Naive thymus-derived CD8-positive, alpha-beta T cell (primary cell): ENCODE data around the gene TMEM91. TPM values are rescaled to one million over a fixed set of nuclear protein-coding genes. Genes with fewer than 3 reads are reported as not detected.
"Not testable (repeated sequence)": the region's sequence is repeated elsewhere in the genome, so short reads cannot be mapped to it uniquely, and the experiment has no call there.

Experiments used
- ATAC-seq, 2 donors: fragments of 150-1000 bp; cut with Tn5 transposase in 1 of 2; sonication (Bioruptor Pico), chemical (Tn5 transposase) in 1 of 2; 1 replicate in 1 of 2; 2 replicates in 1 of 2; pipeline ENCODE4 v1.10.0; 2021; ENCODE audit warnings: mild to moderate bottlenecking in 2 of 2, moderate library complexity in 2 of 2
- POLR2A ChIA-PET: fragments of 350-600 bp; sonication (Branson Sonifier 250); formaldehyde crosslinking; loops from one replicate; lab custom pipeline; 2021; ENCODE audit warnings: antibody characterized with exemption; lab: Charles Lee
- DNase-seq, 10 donors: peaks; one replicate each; pipeline versions ENCODE4 v3.0.0 to v3.0.0-alpha.2; 2020 to 2022
- H3K27ac Mint-ChIP-seq, 10 donors: one replicate each; pipeline ENCODE4 v1.8.0; 2020 to 2022; ENCODE audit warnings: mild to moderate bottlenecking in 10 of 10, mixed read lengths in 10 of 10, moderate library complexity in 4 of 10, inconsistent platforms in 1 of 10
- H3K27me3 Mint-ChIP-seq, 5 donors: one replicate each; pipeline ENCODE4 v1.8.0; 2021 to 2022; ENCODE audit warnings: mixed read lengths in 5 of 5
- H3K36me3 Mint-ChIP-seq, 3 donors: one replicate each; pipeline ENCODE4 v1.8.0; 2020 to 2022; ENCODE audit warnings: mixed read lengths in 3 of 3, mild to moderate bottlenecking in 2 of 3, inconsistent platforms in 1 of 3
- H3K4me1 Mint-ChIP-seq, 4 donors: one replicate each; pipeline ENCODE4 v1.8.0; 2021 to 2022; ENCODE audit warnings: mixed read lengths in 4 of 4
- H3K4me3 Mint-ChIP-seq, 10 donors: one replicate each; pipeline ENCODE4 v1.8.0; 2020 to 2022; ENCODE audit warnings: mild to moderate bottlenecking in 10 of 10, mixed read lengths in 10 of 10, moderate library complexity in 6 of 10, inconsistent platforms in 1 of 10
- H3K9me3 Mint-ChIP-seq, 9 donors: one replicate each; pipeline ENCODE4 v1.8.0; 2020 to 2022; ENCODE audit warnings: mixed read lengths in 9 of 9, mild to moderate bottlenecking in 3 of 9, inconsistent platforms in 1 of 9, moderate library complexity in 1 of 9
- polyA plus RNA-seq, 3 donors: library from polyadenylated mRNA; unstranded; fragments of 300-500 nt; fragmentation: Illumina TruSeq; gene quantifications; one replicate each; pipeline ENCODE4 v1.2.3, GENCODE V29; 2021
- total RNA-seq, 8 experiments: library from RNA in 2 of 8; stranded (reverse) in 2 of 8; gene quantifications; one replicate each; pipeline ENCODE4 v1.2.3 and lab custom pipeline; 2021 to 2026

Gene TMEM91
- total and polyA plus RNA-seq, 5 experiments from 2014 or later = 3.6 to 9.9 (median 8.3) TPM

DNA sequence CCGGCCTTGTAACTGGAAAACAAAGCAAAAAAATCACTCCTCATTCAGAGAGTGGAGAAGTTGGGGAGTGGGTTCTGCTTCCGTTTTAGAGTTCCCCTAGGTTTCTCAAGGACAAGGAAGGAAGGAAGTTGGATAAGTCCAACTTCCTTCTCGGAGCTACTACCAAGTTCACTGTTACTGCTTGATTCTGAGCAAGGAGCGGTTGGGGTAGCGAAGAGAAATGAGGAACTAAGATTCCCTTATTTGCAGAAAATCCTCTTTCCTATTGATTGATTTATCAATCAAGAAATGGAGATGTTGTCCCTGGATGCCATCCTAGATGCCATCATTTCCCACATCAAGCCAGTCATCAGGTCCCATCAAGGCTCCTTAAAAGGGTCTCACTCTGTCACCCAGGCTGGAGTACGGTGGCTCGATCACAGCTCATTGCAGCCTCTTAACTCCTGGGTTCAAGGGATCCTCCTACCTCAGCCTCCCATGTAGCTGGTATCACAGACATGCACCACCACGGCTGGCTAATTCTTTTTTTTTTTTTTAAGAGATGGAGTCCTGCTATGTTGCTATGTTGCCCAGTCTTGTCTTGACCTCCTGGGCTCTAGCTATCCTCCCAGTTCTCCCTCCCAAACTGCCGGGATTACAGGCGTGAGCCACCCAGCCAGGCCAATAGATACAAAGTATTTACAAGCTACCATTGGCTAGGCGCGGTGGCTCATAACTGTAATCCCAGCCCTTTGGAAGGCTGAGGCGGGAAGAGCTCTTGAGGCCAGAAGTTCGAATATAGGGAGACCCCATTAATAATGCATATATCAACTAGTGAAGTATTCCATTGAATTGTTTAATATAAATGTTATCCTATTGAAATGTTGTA lies 11.6 kb upstream of the TMEM91 start:
- no peaks in the 10 kb centered on the region for H3K27me3 Mint-ChIP-seq
- H3K36me3 Mint-ChIP-seq = peaks cover 0 to 1% (median 0%) of the 10 kb centered on the region in 3 donors
- H3K4me3 Mint-ChIP-seq = peak overlapping the region; percentile 89 to 97 (median 94)
- H3K27ac Mint-ChIP-seq = peak overlapping the region; percentile 99 to 100 (median 100)
- DNase-seq = no peak
- no peaks in the 10 kb centered on the region for H3K9me3 Mint-ChIP-seq
- H3K4me1 Mint-ChIP-seq = peaks cover 9 to 55% (median 36%) of the 10 kb centered on the region in 4 donors
- POLR2A ChIA-PET = interaction anchor here (0.8 to 5.3 kb wide), 18 partner anchors 8 to 878 kb away, joined by 3 to 95 read pairs (median 5); partner anchors contain the start of genes BCKDHA, CCDC97, DMAC2 and EXOSC5
- no peak for ATAC-seq

DNA sequence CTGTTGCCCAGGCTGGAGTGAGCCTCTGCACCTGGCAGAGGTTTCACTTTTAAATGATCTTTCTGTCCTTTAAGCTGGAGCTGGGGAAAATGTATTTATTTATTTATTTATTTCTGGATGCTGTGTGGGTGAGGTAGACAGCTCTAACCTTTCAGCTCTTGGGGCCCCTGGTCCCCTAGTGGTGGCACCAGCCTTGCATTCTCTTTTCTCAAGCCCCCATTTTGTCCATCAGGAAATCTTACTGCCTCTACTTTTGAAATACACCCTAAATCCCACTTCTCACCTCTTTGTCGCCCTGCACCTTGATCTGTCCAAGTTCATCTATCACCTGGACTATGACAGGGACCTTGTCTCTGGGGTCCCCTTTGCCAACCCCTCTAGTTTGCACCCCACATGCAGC lies 10.2 kb upstream of the TMEM91 start:
- ATAC-seq = no peak
- DNase-seq = no peak

DNA sequence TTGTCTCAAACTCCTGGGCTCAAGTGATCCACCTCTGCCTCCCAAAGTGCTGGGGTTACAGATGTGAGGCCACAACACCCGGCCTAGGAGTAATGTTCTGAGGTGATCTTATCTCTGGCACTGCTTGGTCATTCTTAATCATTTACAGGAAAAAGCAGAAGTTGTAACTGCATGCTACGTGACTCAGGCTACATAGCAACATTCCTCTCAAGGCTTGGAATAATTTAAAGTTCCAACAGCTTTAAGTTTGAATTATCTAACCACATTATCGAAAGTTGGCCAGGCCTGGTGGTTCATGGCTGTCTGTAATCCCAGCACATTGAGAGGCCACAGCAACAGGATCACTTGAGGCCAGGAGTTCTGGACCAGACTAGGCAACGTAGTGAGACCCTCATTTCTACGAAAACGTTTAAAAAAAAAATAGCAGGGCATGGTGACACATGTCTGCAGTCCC lies 8.5 kb upstream of the TMEM91 start:
- ATAC-seq (no peak), DNase-seq (no peak)
- Mint-ChIP-seq H3K27me3 (no peaks in the 10 kb centered on the region), H3K9me3 (no peaks in the 10 kb centered on the region), H3K27ac (no peak overlapping the region), H3K4me3 (peak overlapping the region in 1 of 10 donors; percentile 15), H3K36me3 (no peaks in the 10 kb centered on the region), H3K4me1 (peaks cover 9 to 42% (median 27%) of the 10 kb centered on the region in 4 donors)
- POLR2A ChIA-PET = no interaction called here

More for the DNA sequence above, 10.2 kb upstream of the TMEM91 start:
- POLR2A ChIA-PET = interaction anchor here (0.9 to 5.3 kb wide), 5 partner anchors 10 to 165 kb away, joined by 3 to 95 read pairs (median 44); partner anchors contain the start of genes DMAC2, HNRNPUL1 and TGFB1
- Mint-ChIP-seq H3K27ac (peak overlapping the region in 8 of 10 donors; percentile 0 to 83 (median 53)), H3K4me1 (peaks cover 6 to 47% (median 29%) of the 10 kb centered on the region in 4 donors), H3K9me3 (no peaks in the 10 kb centered on the region), H3K4me3 (peak overlapping the region in 7 of 10 donors; percentile 9 to 60 (median 20)), H3K36me3 (no peaks in the 10 kb centered on the region), H3K27me3 (no peaks in the 10 kb centered on the region)

DNA sequence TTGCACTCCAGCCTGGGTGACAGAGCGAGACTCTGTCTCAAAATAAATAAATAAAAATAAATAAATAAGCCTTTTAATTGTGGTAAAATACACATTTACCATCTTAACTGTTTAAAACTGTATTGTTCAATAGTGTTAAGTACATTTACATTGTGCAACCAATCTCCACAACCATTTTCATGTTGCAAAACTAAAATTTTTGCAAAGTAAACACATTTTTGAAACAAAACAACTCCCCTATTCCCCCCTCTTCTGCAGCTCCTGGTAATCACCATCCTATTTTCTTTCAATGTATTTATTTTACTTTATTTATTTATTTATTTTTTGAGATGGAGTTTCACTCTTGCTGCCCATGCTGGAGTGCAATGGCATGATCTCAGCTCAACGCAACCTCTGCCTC lies 6.6 kb upstream of the TMEM91 start:
- no peaks in the 10 kb centered on the region for H3K36me3 Mint-ChIP-seq
- H3K27me3 Mint-ChIP-seq = no peaks in the 10 kb centered on the region
- no peak overlapping the region for H3K27ac Mint-ChIP-seq
- H3K4me3 Mint-ChIP-seq = no peak overlapping the region
- no peaks in the 10 kb centered on the region for H3K9me3 Mint-ChIP-seq
- no peak for ATAC-seq
- POLR2A ChIA-PET = interaction anchor here (0.6 to 0.7 kb wide), 3 partner anchors 18 to 982 kb away, joined by 3 to 4 read pairs (median 4); no protein-coding TSS in a partner anchor
- H3K4me1 Mint-ChIP-seq = peaks cover 9 to 27% (median 12%) of the 10 kb centered on the region in 4 donors
- no peak for DNase-seq

DNA sequence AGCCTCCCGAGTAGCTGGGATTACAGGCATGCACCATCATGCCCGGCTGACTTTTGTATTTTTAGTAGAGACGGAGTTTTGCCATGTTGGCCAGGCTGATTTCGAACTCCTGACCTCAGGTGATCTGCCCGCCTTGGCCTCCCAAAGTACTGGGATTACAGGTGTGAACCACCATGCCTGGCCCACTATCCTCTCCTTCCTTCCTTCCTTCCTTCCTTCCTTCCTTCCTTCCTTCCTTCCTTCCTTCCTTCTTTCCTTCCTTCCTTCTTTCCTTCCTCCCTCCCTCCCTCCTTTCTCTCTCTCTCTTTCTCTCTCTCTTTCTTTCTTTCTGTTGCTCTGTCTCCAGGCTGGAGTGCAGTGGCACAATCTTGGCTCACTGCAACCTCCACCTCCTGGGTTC lies 5.2 kb upstream of the TMEM91 start:
- H3K4me1 Mint-ChIP-seq = peaks cover 10 to 24% (median 15%) of the 10 kb centered on the region in 4 donors
- not testable (repeated sequence) for H3K27me3 Mint-ChIP-seq, H3K4me3 Mint-ChIP-seq, DNase-seq, H3K36me3 Mint-ChIP-seq, ATAC-seq, H3K27ac Mint-ChIP-seq, H3K9me3 Mint-ChIP-seq
- POLR2A ChIA-PET = interaction anchor here (0.7 kb wide), 1 partner anchor 106 kb away, joined by 3 read pairs; no protein-coding TSS in a partner anchor

DNA sequence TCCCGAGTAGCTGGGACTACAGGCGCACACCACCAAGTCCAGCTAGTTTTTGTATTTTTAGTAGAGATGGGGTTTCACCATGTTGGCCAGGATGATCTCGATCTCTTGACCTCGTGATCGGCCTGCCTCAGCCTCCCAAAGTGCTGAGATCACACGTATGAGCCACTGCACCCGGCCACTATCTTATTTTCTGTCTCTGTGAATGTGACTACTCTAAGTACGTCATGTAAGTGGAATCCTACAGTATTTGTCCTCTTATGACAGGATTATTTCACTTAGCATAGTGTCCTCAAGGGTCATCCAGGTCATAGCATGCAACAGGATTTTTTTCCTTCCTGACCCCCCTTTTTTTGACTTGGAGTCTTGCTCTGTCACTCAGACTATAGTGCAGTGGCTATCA lies 4.8 kb upstream of the TMEM91 start:
- Mint-ChIP-seq H3K36me3 (no peaks in the 10 kb centered on the region), H3K27ac (no peak overlapping the region), H3K27me3 (no peaks in the 10 kb centered on the region), H3K4me1 (peaks cover 9 to 21% (median 13%) of the 10 kb centered on the region in 4 donors), H3K9me3 (no peaks in the 10 kb centered on the region), H3K4me3 (no peak overlapping the region)
- ATAC-seq (no peak), DNase-seq (no peak)
- POLR2A ChIA-PET = interaction anchor here (2.0 kb wide), 1 partner anchor 8 kb away, joined by 6 read pairs; the partner anchor contains the start of gene B9D2

DNA sequence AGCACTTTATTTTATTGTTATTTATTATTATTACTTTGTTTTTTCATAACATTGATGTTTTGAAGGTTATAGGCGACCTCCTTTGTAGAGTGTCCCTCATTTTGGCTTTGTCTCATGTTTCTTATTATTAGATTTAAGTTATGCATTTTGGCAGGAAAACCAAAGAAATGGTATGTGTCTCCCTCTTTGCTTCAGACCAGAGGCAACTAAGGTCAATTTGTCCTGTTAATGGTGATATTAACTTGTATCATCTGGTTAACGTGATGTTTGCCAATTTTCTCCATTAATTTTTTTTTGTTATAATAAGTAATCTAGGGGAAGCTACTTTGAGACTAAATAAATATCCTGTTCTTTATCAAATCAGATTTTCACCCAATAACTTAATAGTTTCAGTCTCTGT lies 3.8 kb upstream of the TMEM91 start:
- Mint-ChIP-seq H3K4me1 (peaks cover 15 to 26% (median 21%) of the 10 kb centered on the region in 4 donors), H3K27ac (peak overlapping the region in 1 of 10 donors; percentile 24), H3K36me3 (no peaks in the 10 kb centered on the region), H3K4me3 (no peak overlapping the region), H3K9me3 (no peaks in the 10 kb centered on the region), H3K27me3 (no peaks in the 10 kb centered on the region)
- ATAC-seq (no peak), DNase-seq (no peak)
- POLR2A ChIA-PET = interaction anchor here (2.0 kb wide), 1 partner anchor 9 kb away, joined by 6 read pairs; the partner anchor contains the start of gene B9D2

DNA sequence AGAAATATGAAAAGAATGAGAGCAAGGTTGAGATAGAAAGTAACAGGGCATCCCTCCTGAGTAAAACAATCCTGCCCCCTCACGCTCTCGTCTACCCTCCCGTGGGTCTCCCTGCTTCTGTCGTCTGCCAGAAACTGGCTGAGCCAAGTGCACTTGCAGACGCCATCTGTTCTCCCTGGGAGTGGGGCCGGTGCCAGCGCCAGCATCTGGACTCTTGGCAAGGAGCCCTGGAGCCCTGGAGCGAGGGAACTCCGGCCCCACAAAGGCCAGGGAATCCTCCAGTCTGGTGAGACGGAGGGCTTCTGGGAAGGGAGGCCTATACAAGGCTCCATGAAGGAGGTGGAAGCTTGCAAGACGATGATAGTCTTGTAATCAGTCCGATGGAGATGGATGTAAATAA lies 2.3 kb upstream of the TMEM91 start:
- Mint-ChIP-seq H3K4me3 (no peak overlapping the region), H3K4me1 (peaks cover 19 to 31% (median 30%) of the 10 kb centered on the region in 4 donors), H3K27ac (no peak overlapping the region), H3K36me3 (no peaks in the 10 kb centered on the region), H3K9me3 (no peaks in the 10 kb centered on the region), H3K27me3 (no peaks in the 10 kb centered on the region)
- DNase-seq (no peak), ATAC-seq (no peak)
- POLR2A ChIA-PET = no interaction called here

DNA sequence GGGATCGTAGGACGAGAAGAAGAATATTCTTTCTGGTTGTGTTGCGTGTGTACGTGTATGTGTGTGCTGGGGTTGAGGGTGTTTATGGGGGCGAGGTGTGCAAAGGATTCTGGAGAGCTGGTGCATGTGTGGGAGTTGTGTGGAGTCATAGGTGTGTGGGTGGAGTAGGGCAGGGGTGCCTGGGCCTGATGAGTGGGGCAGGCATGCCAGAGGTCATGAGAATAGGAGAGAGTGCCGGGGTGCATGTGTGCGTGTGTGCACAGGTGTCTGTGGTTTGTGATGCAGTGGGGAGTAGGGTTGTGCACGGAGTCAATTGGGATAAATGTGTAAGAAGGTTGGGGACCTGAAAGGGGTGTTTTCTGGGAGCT lies 649 bp downstream of the TMEM91 start:
- peak overlapping the region; percentile 70 to 91 (median 88) for H3K27ac Mint-ChIP-seq
- peak overlapping the region; percentile 59 to 94 (median 87) for H3K4me3 Mint-ChIP-seq
- H3K36me3 Mint-ChIP-seq = no peaks in the 10 kb centered on the region
- H3K27me3 Mint-ChIP-seq = no peaks in the 10 kb centered on the region
- POLR2A ChIA-PET = interaction anchor here (1.0 to 3.6 kb wide), 5 partner anchors 12 to 68 kb away, joined by 3 to 11 read pairs (median 4); partner anchors contain the start of genes B9D2 and CCDC97
- ATAC-seq (peak; percentile 32 to 44), DNase-seq (no peak)
- H3K4me1 Mint-ChIP-seq = peaks cover 16 to 28% (median 26%) of the 10 kb centered on the region in 4 donors
- no peaks in the 10 kb centered on the region for H3K9me3 Mint-ChIP-seq

DNA sequence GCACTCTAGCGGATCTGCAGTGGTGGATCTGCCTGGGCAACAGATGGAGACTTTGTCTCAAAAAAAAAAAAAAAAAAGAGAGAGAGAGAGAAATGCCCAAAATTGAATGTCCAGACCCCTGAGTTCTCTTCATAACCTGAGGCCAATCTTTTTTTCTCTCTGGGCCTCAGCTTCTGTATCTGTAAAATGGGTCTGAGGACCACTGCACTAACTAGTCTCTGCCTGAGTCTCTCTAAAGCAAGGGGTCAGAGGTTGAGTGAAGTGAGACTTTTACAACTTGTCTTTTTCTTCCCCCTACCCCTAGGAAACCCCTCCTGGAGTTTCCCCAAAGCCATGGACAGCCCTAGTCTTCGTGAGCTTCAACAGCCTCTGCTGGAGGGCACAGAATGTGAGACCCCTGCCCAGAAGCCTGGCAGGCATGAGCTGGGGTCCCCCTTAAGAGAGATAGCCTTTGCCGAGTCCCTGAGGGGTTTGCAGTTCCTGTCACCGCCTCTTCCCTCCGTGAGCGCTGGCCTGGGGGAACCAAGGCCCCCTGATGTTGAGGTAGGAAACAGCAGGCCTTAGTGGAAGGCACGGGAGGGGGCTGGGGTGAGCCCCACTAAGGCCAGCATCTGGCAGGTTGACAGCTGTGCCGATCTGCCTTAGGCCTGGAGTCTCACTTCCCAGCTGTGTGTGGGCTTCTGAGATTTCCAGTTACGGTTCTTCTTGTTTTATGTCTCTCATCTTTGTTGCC lies 1.8 kb downstream of the TMEM91 start:
- Mint-ChIP-seq H3K27me3 (no peaks in the 10 kb centered on the region), H3K9me3 (no peaks in the 10 kb centered on the region), H3K27ac (peak overlapping the region in 9 of 10 donors; percentile 9 to 86 (median 78)), H3K4me3 (peak overlapping the region in 9 of 10 donors; percentile 3 to 90 (median 15)), H3K4me1 (peaks cover 16 to 28% (median 25%) of the 10 kb centered on the region in 4 donors), H3K36me3 (peaks cover 0 to 5% (median 0%) of the 10 kb centered on the region in 3 donors)
- POLR2A ChIA-PET = interaction anchor here (0.7 to 3.6 kb wide), 7 partner anchors 10 to 568 kb away, joined by 3 to 11 read pairs (median 4); no protein-coding TSS in a partner anchor
- DNase-seq (peak in 8 of 10 donors; percentile 32 to 71 (median 53)), ATAC-seq (peak; percentile 85 to 93)

DNA sequence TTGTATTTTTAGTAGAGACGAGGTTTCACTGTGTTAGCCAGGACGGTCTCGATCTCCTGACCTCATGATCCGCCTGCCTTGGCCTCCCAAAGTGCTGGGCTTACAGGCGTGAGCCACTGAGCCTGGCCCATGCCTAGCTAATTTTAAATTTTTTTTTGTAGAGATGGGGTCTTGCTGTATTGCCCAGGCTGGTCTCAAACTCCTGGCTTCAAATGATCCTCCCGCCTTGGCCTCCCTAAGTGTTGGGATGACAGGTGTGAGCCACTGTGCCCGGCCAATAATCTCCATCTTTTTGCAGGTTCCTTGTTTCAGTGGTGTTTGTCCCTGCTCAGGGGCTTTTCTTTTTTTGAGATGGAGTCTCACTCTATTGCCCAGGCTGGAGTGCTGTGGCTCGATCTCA lies 5.2 kb downstream of the TMEM91 start:
- H3K4me3 Mint-ChIP-seq, POLR2A ChIA-PET, ATAC-seq, DNase-seq, H3K9me3 Mint-ChIP-seq, H3K27me3 Mint-ChIP-seq, H3K27ac Mint-ChIP-seq: not testable (repeated sequence)
- Mint-ChIP-seq H3K36me3 (peaks cover 0 to 20% (median 4%) of the 10 kb centered on the region in 3 donors), H3K4me1 (peaks cover 11 to 20% (median 19%) of the 10 kb centered on the region in 4 donors)

DNA sequence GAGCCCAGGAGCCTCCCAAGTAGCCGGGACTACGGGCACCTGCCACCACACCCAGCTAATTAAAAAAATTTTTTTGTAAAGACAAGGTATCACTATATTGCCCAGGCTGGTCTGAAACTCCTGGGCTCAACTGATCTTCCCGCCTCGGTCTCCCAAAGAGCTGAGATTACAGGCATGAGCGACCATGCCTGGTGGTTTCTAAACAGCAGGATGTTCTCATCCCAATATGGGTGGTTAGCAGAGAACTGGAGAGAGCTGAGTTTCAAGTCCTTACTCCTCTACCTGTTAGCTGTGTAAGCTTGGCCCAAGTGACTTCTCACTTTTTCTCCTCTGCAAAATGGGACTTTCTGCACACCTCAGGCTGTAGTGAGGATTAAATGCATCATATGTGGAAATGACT lies 8.0 kb downstream of the TMEM91 start:
- H3K27ac Mint-ChIP-seq = no peak overlapping the region
- no peaks in the 10 kb centered on the region for H3K27me3 Mint-ChIP-seq
- H3K4me1 Mint-ChIP-seq = peaks cover 0 to 4% (median under 1%) of the 10 kb centered on the region in 4 donors
- POLR2A ChIA-PET = no interaction called here
- H3K36me3 Mint-ChIP-seq = peaks cover 0 to 41% (median 4%) of the 10 kb centered on the region in 3 donors
- no peak for ATAC-seq
- no peaks in the 10 kb centered on the region for H3K9me3 Mint-ChIP-seq
- DNase-seq = no peak
- H3K4me3 Mint-ChIP-seq = no peak overlapping the region
